Skeletal muscle cell (primary cell): ENCODE data around the gene SLC39A13.

Experiments used
- DNase-seq: peaks from one replicate; pipeline ENCODE4 v3.0.0-alpha.2; 2010; ENCODE audit warnings: low read depth
- H3K4me3 ChIP-seq: 2 replicates; pipeline ENCODE4 v1.5.1; 2011; ENCODE audit warnings: low read depth, mild to moderate bottlenecking, control low read depth, low read length, moderate library complexity

SLC39A13 gene

GRCh38 chr11:47417712-47418111 lies 9.3 kb downstream of the SLC39A13 start:
- no peak for DNase-seq
- H3K4me3 ChIP-seq: no peak overlapping the region

DNA sequence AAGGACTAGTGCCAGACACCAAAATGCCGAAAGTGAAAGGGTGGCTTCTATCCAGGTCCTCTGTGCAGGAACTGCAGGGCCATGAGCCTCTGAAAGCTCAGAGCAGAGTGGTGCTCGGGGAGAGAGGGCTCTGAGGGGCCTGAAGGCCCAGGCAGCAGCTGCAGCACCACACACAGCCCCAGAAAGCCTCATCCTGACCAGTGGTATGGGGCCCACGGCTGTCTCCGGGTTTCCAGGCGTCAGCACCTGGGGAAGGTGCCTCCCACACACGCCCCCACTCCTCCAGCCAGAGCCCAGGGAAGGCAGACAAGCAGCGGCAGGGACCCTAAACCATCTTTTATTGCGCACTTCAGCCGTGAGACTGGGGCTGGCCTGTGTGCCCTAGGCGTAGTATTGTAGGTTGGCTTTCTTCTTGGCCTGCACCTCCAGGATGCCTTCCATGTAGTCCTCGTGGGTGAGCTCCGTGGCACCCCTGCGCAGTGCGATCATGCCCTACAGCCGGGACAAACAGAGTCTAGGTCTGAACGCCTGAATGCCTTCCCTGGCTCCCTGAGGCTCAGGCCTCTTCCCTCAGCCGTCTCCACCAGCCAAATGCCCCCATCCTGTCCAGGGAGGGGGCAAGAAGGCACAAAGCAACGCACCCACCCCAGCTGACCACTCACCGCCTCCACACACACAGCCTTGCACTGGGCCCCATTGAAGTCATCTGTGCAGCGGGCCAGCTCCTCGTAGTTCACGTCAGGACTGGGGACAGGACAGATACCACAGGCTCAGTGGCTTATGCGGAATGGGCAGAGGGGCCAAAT lies 10.3 kb downstream of the SLC39A13 start:
- no peak overlapping the region for H3K4me3 ChIP-seq
- no peak for DNase-seq

DNA sequence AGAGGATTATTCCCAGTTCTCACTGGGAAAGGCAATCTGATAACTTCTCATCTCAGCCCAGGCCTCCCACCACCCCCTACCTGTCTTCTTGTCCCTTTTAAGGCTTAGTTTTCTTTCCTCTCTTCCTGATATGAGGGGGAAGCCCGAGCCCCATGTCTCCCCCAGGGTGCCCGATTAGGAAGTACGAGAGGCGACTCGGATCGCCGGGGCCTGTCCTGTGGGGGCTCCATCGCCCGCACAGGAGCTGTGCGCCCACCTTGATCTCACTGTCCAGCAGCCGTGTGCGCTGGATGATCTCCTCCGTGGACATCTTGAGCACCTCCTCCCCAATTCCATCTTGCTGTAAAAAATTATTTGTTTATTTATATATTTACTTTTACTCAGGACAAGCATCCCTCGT lies 17.2 kb downstream of the SLC39A13 start:
- peak overlapping the region; percentile 80 for H3K4me3 ChIP-seq
- DNase-seq: no peak

- DNase-seq: peak; percentile 79
- peak within 1 kb of the TSS; percentile 80 for H3K4me3 ChIP-seq
Observed at GRCh38 chr11:47426062-47426956, 17.9 kb downstream of the SLC39A13 start, which contains the start of gene PSMC3. Gene PSMC3, minus strand, starts transcription at chr11:47426439. Its CDS starts 160 bp downstream, at chr11:47426279.

DNA sequence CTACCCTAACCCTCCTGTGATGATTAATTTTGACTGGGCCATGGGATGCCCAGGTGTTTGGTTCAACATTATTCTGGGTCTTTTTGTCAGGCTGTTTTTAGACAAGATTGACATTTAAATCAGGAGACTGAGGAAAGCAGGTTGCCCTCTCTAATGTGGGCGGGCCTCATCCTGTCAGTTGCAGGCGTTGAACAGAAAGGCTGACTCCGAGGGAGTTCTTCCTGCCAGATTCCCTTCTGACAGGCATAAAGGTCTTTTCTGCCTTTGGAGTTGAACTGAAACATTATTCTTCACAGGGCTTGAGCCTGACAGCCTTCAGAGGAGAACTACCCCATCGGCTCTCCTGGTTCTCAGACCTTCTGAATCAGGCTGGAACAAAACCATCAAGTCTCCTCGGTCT lies 22.1 kb downstream of the SLC39A13 start:
- no peak overlapping the region for H3K4me3 ChIP-seq
- DNase-seq: no peak

GRCh38 chr11:47431356-47432083 lies 23.1 kb downstream of the SLC39A13 start:
- H3K4me3 ChIP-seq: no peak overlapping the region
- DNase-seq: no peak

GRCh38 chr11:47433157-47433556 lies 24.8 kb downstream of the SLC39A13 start:
- peak; percentile 35 for DNase-seq
- no peak overlapping the region for H3K4me3 ChIP-seq

DNA sequence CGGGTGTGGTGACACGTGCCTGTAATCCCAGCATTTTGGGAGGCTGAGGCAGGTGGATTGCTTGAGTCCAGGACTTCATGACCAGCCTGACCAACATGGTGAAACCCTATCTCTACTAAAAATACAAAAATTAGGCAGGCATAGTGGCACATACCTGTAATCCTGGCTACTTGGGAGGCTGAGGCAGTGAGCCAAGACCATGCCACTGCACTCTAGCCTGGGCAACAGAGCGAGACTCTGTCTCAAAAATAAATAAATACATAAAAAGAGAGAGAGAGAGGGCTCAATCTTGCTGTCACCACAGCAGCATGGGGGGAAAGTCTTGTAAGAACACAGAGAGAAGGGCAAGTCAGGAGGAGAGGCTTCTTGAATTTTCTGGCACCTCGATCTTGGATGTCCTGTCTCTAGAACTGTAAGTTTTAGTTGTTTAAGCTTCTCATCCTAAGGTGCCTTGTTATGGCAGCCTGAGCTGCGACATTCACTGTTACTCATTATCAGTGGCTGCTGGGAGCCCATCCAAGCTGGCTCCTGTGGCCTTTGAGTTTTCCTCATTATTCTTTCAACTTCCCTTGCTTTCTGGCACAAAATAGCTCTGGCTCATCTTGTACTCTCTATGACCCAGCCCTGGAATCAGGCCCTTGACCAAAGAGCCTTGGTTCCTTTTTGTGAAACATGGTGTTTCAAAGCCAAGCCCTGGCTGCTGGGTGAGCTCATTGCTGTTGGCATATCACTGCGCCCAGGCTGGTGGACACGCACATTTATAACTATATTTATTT lies 25.8 kb downstream of the SLC39A13 start:
- H3K4me3 ChIP-seq: no peak overlapping the region
- DNase-seq: no peak

DNA sequence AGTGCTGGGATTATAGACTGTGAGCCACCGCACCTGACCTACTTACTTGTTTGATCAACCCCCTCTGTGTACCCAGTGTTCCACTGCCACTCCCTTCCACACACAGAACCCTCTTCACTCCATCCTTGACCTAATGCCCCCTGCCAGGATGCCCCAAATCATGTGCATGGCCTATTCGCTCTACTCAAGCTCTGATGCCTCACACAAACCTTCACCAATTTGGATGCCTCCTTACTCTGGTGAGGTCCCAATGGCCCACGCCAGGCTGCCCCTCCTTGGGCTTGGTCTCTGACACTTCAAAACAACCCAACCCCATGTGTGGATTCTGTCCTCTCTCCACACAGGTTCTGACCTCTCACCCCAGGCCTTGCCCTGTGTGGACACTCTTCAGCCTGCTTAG lies 27.3 kb downstream of the SLC39A13 start:
- no peak for DNase-seq
- no peak overlapping the region for H3K4me3 ChIP-seq

- no peak overlapping the region for H3K4me3 ChIP-seq
- DNase-seq: no peak
Observed at GRCh38 chr11:47436726-47437125, 28.3 kb downstream of the SLC39A13 start.

- H3K4me3 ChIP-seq: no peak overlapping the region
- DNase-seq: no peak
Observed at GRCh38 chr11:47437218-47437745, 28.9 kb downstream of the SLC39A13 start.

- DNase-seq: no peak
- no peak overlapping the region for H3K4me3 ChIP-seq
Observed at GRCh38 chr11:47437746-47438418, 29.5 kb downstream of the SLC39A13 start.

DNA sequence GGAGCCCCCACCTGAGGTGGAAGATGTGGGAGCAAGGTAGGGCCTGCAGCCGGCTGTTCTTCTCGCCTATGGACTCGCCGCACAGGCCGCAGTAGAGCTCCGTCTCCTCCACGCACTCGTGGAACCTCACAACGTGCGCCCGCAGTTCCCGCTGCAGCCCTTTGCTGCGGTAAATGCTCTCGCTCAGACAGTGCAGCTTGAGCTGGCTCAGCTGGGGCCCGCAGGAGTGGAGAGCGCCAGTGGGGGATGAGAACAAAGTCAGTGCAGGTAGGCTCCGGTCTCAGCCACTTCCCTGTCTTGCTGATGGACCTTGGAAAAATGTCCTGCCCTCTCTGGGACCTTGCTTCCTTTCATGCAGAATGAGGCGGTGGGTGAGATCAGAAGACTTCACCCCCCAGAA lies 30.3 kb downstream of the SLC39A13 start:
- H3K4me3 ChIP-seq: no peak overlapping the region
- DNase-seq: no peak

GRCh38 chr11:47440054-47440476 lies 31.7 kb downstream of the SLC39A13 start:
- no peak overlapping the region for H3K4me3 ChIP-seq
- DNase-seq: no peak

GRCh38 chr11:47441421-47441820 lies 33.0 kb downstream of the SLC39A13 start:
- no peak overlapping the region for H3K4me3 ChIP-seq
- DNase-seq: no peak

GRCh38 chr11:47442514-47442913 lies 34.1 kb downstream of the SLC39A13 start:
- no peak for DNase-seq
- H3K4me3 ChIP-seq: no peak overlapping the region

- DNase-seq: no peak
- H3K4me3 ChIP-seq: no peak overlapping the region
Observed at GRCh38 chr11:47443028-47443700, 34.8 kb downstream of the SLC39A13 start.

GRCh38 chr11:47443817-47444216 lies 35.4 kb downstream of the SLC39A13 start:
- DNase-seq: no peak
- H3K4me3 ChIP-seq: no peak overlapping the region
